ENCODE results near the gene URM1. TPM values are rescaled to one million over a fixed set of nuclear protein-coding genes. Genes with fewer than 3 reads are reported as not detected.

The URM1 gene
- total RNA-seq, 1 donor from 2014 or later, result 62.6 TPM

GRCh38 chr9:128384801-128385495 is 13.8 kb downstream of the URM1 start:
- H3K27me3 Mint-ChIP-seq (ENCODE audit: unreplicated experiment), result peaks cover 11% of the 10 kb centered on the region

GRCh38 chr9:128385496-128386460 is 14.6 kb downstream of the URM1 start:
- peaks cover 12% of the 10 kb centered on the region for H3K9me3 Mint-ChIP-seq (ENCODE audit: unreplicated experiment)
- peak; percentile 82 for DNase-seq
- H3K4me1 Mint-ChIP-seq (ENCODE audit: low read depth, unreplicated experiment), result peaks cover 72% of the 10 kb centered on the region
- H3K27me3 Mint-ChIP-seq (ENCODE audit: unreplicated experiment), result peaks cover 13% of the 10 kb centered on the region
- H3K4me3 Mint-ChIP-seq (ENCODE audit: unreplicated experiment), result peak overlapping the region; percentile 75
- no peaks in the 10 kb centered on the region for H3K36me3 Mint-ChIP-seq (ENCODE audit: unreplicated experiment)
- H3K27ac Mint-ChIP-seq (ENCODE audit: unreplicated experiment), result peak overlapping the region; percentile 98
- no peak for TF ChIP-seq CTCF (IDR thresholded peaks at IDR 0.05; ENCODE audit: partially characterized antibody, unreplicated experiment)

More at GRCh38 chr9:128384801-128385495, 13.8 kb downstream of the URM1 start:
- Mint-ChIP-seq H3K9me3 (ENCODE audit: unreplicated experiment) (peaks cover 13% of the 10 kb centered on the region), H3K4me1 (ENCODE audit: low read depth, unreplicated experiment) (peaks cover 70% of the 10 kb centered on the region), H3K4me3 (ENCODE audit: unreplicated experiment) (peak overlapping the region; percentile 75), H3K36me3 (ENCODE audit: unreplicated experiment) (no peaks in the 10 kb centered on the region), H3K27ac (ENCODE audit: unreplicated experiment) (peak overlapping the region; percentile 98)
- no peak for TF ChIP-seq CTCF (IDR thresholded peaks at IDR 0.05; ENCODE audit: partially characterized antibody, unreplicated experiment)
- DNase-seq, result no peak

- peaks cover 63% of the 10 kb centered on the region for H3K4me1 Mint-ChIP-seq (ENCODE audit: low read depth, unreplicated experiment)
- H3K9me3 Mint-ChIP-seq (ENCODE audit: unreplicated experiment), result peaks cover 14% of the 10 kb centered on the region
- no peak for TF ChIP-seq CTCF (IDR thresholded peaks at IDR 0.05; ENCODE audit: partially characterized antibody, unreplicated experiment)
- DNase-seq, result no peak
- no peaks in the 10 kb centered on the region for H3K36me3 Mint-ChIP-seq (ENCODE audit: unreplicated experiment)
- H3K27ac Mint-ChIP-seq (ENCODE audit: unreplicated experiment), result peak overlapping the region; percentile 44
- peak overlapping the region; percentile 14 for H3K4me3 Mint-ChIP-seq (ENCODE audit: unreplicated experiment)
- H3K27me3 Mint-ChIP-seq (ENCODE audit: unreplicated experiment), result peaks cover 15% of the 10 kb centered on the region
Measured at GRCh38 chr9:128388150-128388549, 17.0 kb downstream of the URM1 start.

- DNase-seq, result no peak
- peak overlapping the region; percentile 67 for H3K27ac Mint-ChIP-seq (ENCODE audit: unreplicated experiment)
- peaks cover 17% of the 10 kb centered on the region for H3K27me3 Mint-ChIP-seq (ENCODE audit: unreplicated experiment)
- H3K4me1 Mint-ChIP-seq (ENCODE audit: low read depth, unreplicated experiment), result peaks cover 57% of the 10 kb centered on the region
- no peak for TF ChIP-seq CTCF (IDR thresholded peaks at IDR 0.05; ENCODE audit: partially characterized antibody, unreplicated experiment)
- H3K9me3 Mint-ChIP-seq (ENCODE audit: unreplicated experiment), result peaks cover 12% of the 10 kb centered on the region
- no peaks in the 10 kb centered on the region for H3K36me3 Mint-ChIP-seq (ENCODE audit: unreplicated experiment)
- peak overlapping the region; percentile 52 for H3K4me3 Mint-ChIP-seq (ENCODE audit: unreplicated experiment)
Measured at GRCh38 chr9:128389395-128390149, 18.4 kb downstream of the URM1 start.
